ENCODE measurements around the gene CACNA1A.

DNA sequence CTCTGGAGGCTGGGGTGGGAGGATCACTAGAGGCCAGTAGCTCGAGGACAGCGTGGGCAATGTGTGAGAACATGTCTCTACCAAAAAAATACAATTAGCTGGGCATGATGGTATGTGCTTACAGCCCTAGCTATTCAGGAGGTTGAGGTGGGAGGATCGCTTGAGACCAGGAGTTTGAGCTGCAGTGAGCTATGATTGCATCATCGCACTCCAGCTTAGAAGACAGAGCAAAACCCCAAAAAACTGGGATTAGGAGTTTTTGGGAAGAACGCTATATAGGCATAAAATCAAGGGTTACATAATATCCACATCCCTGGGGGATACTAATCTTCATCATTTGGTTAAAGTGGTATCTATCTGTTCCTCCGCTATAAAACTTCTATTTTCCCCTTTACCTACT is 155.5 kb downstream of the CACNA1A start:
- TF ChIP-seq, protein P1, sequence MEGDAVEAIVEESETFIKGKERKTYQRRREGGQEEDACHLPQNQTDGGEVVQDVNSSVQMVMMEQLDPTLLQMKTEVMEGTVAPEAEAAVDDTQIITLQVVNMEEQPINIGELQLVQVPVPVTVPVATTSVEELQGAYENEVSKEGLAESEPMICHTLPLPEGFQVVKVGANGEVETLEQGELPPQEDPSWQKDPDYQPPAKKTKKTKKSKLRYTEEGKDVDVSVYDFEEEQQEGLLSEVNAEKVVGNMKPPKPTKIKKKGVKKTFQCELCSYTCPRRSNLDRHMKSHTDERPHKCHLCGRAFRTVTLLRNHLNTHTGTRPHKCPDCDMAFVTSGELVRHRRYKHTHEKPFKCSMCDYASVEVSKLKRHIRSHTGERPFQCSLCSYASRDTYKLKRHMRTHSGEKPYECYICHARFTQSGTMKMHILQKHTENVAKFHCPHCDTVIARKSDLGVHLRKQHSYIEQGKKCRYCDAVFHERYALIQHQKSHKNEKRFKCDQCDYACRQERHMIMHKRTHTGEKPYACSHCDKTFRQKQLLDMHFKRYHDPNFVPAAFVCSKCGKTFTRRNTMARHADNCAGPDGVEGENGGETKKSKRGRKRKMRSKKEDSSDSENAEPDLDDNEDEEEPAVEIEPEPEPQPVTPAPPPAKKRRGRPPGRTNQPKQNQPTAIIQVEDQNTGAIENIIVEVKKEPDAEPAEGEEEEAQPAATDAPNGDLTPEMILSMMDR (IDR thresholded peaks at IDR 0.05; ENCODE audit: insufficient read depth, low read length, poor library complexity, severe bottlenecking): no peak
- TF ChIP-seq EZH2phosphoT487 (conservative IDR thresholded peaks at IDR 0.05; ENCODE audit: low read length): no peak

Data from SU-DHL-6 (cell line).